RWPE1 (cell line): Measurements from ENCODE around the gene RAB18.

Source experiments
- CTCF ChIA-PET: fragments of 350-600 bp; sonication (Branson Sonifier 250); formaldehyde crosslinking; extraction: SDS; loops from one replicate; lab custom pipeline; 2021; lab: Yijun Ruan, JAX
- POLR2A ChIA-PET: fragments of 400-600 bp; formaldehyde crosslinking; extraction: SDS; loops from one replicate; lab custom pipeline; 2020; ENCODE audit warnings: antibody characterized with exemption; ENCODE audit not compliant: low non-redundant PET; lab: Yijun Ruan, JAX
- DNase-seq: peaks from one replicate; pipeline ENCODE4 v3.0.0; 2012; ENCODE audit warnings: low spot score
- H3K27ac ChIP-seq: fragments of 450-650 bp; 2 replicates; pipeline ENCODE4 v1.5.1; 2017
- CTCF ChIP-seq: fragments of 450-650 bp; conservative IDR thresholded peaks from 2 replicates; pipeline ENCODE4 v1.5.1; 2017; ENCODE audit warnings: low read depth, mild to moderate bottlenecking

RAB18 gene

GRCh38 chr10:27529010-27529783, 25.1 kb downstream of the RAB18 start:
- no peak for DNase-seq
- no peak overlapping the region for H3K27ac ChIP-seq
- POLR2A ChIA-PET: no interaction called here
- CTCF ChIA-PET: interaction anchor here (1.0 kb wide), 1 partner anchor 83 kb away, joined by 3 read pairs; no protein-coding TSS in a partner anchor
- TF ChIP-seq CTCF: no peak

- TF ChIP-seq CTCF: no peak
- CTCF ChIA-PET: interaction anchor here (0.7 to 0.8 kb wide), 2 partner anchors 84 to 1101 kb away, joined by 3 to 4 read pairs; no protein-coding TSS in a partner anchor
Observed at GRCh38 chr10:27530477-27530876, 26.4 kb downstream of the RAB18 start.

GRCh38 chr10:27531336-27531847, 27.3 kb downstream of the RAB18 start:
- ChIA-PET CTCF (interaction anchor here (0.7 kb wide), 1 partner anchor 43 kb away, joined by 3 read pairs; no protein-coding TSS in a partner anchor), POLR2A (no interaction called here)
- no peak for TF ChIP-seq CTCF
- DNase-seq: no peak
- H3K27ac ChIP-seq: no peak overlapping the region

More at GRCh38 chr10:27530477-27530876, 26.4 kb downstream of the RAB18 start:
- no peak overlapping the region for H3K27ac ChIP-seq
- POLR2A ChIA-PET: no interaction called here
- DNase-seq: no peak

GRCh38 chr10:27534161-27534700, 30.1 kb downstream of the RAB18 start:
- no peak for TF ChIP-seq CTCF
- no peak overlapping the region for H3K27ac ChIP-seq
- DNase-seq: no peak
- ChIA-PET CTCF (interaction anchor here (0.7 to 1.2 kb wide), 2 partner anchors 9 to 17 kb away, joined by 3 to 4 read pairs; no protein-coding TSS in a partner anchor), POLR2A (no interaction called here)

- TF ChIP-seq CTCF: no peak
- DNase-seq: no peak
- ChIA-PET CTCF (interaction anchor here (1.2 kb wide), 1 partner anchor 10 kb away, joined by 4 read pairs; no protein-coding TSS in a partner anchor), POLR2A (no interaction called here)
- H3K27ac ChIP-seq: no peak overlapping the region
Observed at GRCh38 chr10:27535317-27535716, 31.2 kb downstream of the RAB18 start.

GRCh38 chr10:27536437-27536836, 32.3 kb downstream of the RAB18 start:
- H3K27ac ChIP-seq: no peak overlapping the region
- POLR2A ChIA-PET: no interaction called here

More at GRCh38 chr10:27536437-27536836, 32.3 kb downstream of the RAB18 start:
- CTCF ChIA-PET: no interaction called here
- no peak for TF ChIP-seq CTCF
- DNase-seq: no peak
